ENCODE data around the gene AHRR. TPM values are rescaled to one million over a fixed set of nuclear protein-coding genes. Genes with fewer than 3 reads are reported as not detected.

Gene AHRR
- total RNA-seq, 1 donor from 2014 or later = 2.0 TPM

GRCh38 chr5:350355-350754 lies 28.8 kb downstream of the AHRR start:
- TF ChIP-seq CTCF (IDR thresholded peaks at IDR 0.05; ENCODE audit: partially characterized antibody, unreplicated experiment) = no peak
- Mint-ChIP-seq H3K36me3 (ENCODE audit: unreplicated experiment) (no peaks in the 10 kb centered on the region), H3K27me3 (ENCODE audit: unreplicated experiment) (peaks cover 3% of the 10 kb centered on the region), H3K4me1 (ENCODE audit: low read depth, unreplicated experiment) (peaks cover 4% of the 10 kb centered on the region), H3K27ac (ENCODE audit: unreplicated experiment) (no peak overlapping the region), H3K9me3 (ENCODE audit: unreplicated experiment) (peaks cover 5% of the 10 kb centered on the region), H3K4me3 (ENCODE audit: unreplicated experiment) (no peak overlapping the region)
- DNase-seq = no peak

DNA sequence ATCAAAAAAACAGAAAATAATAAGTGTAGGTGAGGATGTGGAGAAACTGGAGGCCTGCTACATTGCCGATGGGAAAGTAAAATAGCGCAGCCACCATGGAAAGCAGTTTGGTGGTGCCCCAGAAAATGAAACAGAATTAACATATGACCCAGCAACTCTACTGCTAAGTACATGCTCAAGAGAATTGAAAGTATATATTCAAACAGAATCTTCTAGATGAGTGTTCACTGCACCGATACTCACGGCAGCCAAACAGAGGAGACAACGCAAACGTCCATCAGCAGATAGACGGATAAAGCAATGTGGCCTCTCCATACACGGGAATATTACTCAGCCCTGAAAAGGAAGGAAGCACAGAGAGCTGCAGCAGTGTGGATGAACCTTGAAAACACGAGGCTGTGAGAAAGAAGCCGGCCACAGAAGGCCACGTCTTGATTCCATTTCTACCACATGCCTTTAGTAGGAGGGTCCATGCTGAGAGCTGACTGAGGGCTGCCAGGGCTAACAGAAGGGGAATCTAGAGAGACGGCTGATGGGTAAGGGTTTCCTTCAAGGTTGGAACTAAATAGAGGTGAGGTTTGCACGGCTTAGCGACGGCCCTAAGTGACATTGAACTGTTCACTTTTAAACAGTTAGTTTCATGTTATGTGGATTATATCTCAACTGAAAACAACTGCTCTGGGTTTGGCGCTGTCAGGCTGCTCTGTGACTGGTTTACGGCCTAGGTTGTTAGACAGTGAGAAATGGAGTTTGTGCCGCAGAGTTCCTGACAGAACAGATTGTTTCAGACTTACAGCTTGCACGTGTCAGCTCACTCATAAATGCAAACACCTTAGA lies 29.8 kb downstream of the AHRR start:
- H3K27me3 Mint-ChIP-seq (ENCODE audit: unreplicated experiment) = peaks cover 6% of the 10 kb centered on the region
- no peaks in the 10 kb centered on the region for H3K36me3 Mint-ChIP-seq (ENCODE audit: unreplicated experiment)
- no peak for TF ChIP-seq CTCF (IDR thresholded peaks at IDR 0.05; ENCODE audit: partially characterized antibody, unreplicated experiment)
- peaks cover 4% of the 10 kb centered on the region for H3K4me1 Mint-ChIP-seq (ENCODE audit: low read depth, unreplicated experiment)
- peaks cover 7% of the 10 kb centered on the region for H3K9me3 Mint-ChIP-seq (ENCODE audit: unreplicated experiment)
- H3K27ac Mint-ChIP-seq (ENCODE audit: unreplicated experiment) = no peak overlapping the region
- no peak for DNase-seq
- no peak overlapping the region for H3K4me3 Mint-ChIP-seq (ENCODE audit: unreplicated experiment)

DNA sequence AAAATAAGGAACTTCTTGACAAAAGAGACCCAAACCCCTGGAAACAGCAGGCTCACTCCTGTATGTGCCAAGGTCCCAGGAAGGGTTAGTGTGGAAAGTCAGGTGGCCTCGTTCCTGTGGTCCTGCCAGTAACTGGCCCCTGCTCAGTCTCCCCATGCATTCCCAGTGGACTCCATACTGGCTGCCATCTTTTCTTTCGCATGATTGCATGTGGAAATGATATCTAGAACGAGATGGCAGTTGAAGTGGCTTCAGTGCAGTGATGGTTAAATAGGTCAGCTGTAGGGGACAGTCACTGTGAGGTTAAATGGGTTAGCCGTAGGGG lies 30.4 kb downstream of the AHRR start:
- H3K27ac Mint-ChIP-seq (ENCODE audit: unreplicated experiment) = no peak overlapping the region
- no peaks in the 10 kb centered on the region for H3K36me3 Mint-ChIP-seq (ENCODE audit: unreplicated experiment)
- H3K4me3 Mint-ChIP-seq (ENCODE audit: unreplicated experiment) = no peak overlapping the region
- H3K27me3 Mint-ChIP-seq (ENCODE audit: unreplicated experiment) = peaks cover 6% of the 10 kb centered on the region
- no peak for TF ChIP-seq CTCF (IDR thresholded peaks at IDR 0.05; ENCODE audit: partially characterized antibody, unreplicated experiment)
- peaks cover 7% of the 10 kb centered on the region for H3K9me3 Mint-ChIP-seq (ENCODE audit: unreplicated experiment)
- no peaks in the 10 kb centered on the region for H3K4me1 Mint-ChIP-seq (ENCODE audit: low read depth, unreplicated experiment)
- DNase-seq = no peak

- Mint-ChIP-seq H3K27ac (ENCODE audit: unreplicated experiment) (no peak overlapping the region), H3K4me1 (ENCODE audit: low read depth, unreplicated experiment) (no peaks in the 10 kb centered on the region), H3K9me3 (ENCODE audit: unreplicated experiment) (peaks cover 7% of the 10 kb centered on the region), H3K4me3 (ENCODE audit: unreplicated experiment) (no peak overlapping the region), H3K36me3 (ENCODE audit: unreplicated experiment) (no peaks in the 10 kb centered on the region), H3K27me3 (ENCODE audit: unreplicated experiment) (peaks cover 3% of the 10 kb centered on the region)
- no peak for TF ChIP-seq CTCF (IDR thresholded peaks at IDR 0.05; ENCODE audit: partially characterized antibody, unreplicated experiment)
- no peak for DNase-seq
Observed at GRCh38 chr5:352639-353611, 31.4 kb downstream of the AHRR start.

Measured in glutamatergic neuron (in vitro differentiated cells).